Parathyroid adenoma (tissue), 2 donors: Measurements from ENCODE around the gene PROB1.

Experiments
- H2AFZ ChIP-seq: fragments of 300-600 bp; sonication (generic); one replicate; pipeline ENCODE4 v1.7.0; 2017; ENCODE audit warnings: antibody characterized with exemption, mild to moderate bottlenecking
- H3K27ac ChIP-seq: fragments of 300-600 bp; sonication (generic); one replicate; pipeline ENCODE4 v1.7.0; 2017
- H3K27me3 ChIP-seq: fragments of 300-600 bp; sonication (generic); one replicate; pipeline ENCODE4 v1.7.0; 2017; ENCODE audit warnings: low read length; ENCODE audit not compliant: control insufficient read depth, insufficient read depth
- H3K36me3 ChIP-seq: fragments of 300-600 bp; sonication (generic); one replicate; pipeline ENCODE4 v1.7.0; 2017; ENCODE audit warnings: low read length; ENCODE audit not compliant: control insufficient read depth, insufficient read depth
- H3K4me1 ChIP-seq: fragments of 300-600 bp; sonication (generic); one replicate; pipeline ENCODE4 v1.7.0; 2017; ENCODE audit warnings: control low read depth
- H3K4me2 ChIP-seq: fragments of 300-600 bp; sonication (generic); one replicate; pipeline ENCODE4 v1.7.0; 2017; ENCODE audit warnings: low read length
- H3K4me3 ChIP-seq: fragments of 300-600 bp; sonication (generic); one replicate; pipeline ENCODE4 v1.7.0; 2017; ENCODE audit warnings: low read depth, low read length
- H3K79me2 ChIP-seq: fragments of 300-600 bp; sonication (generic); one replicate; pipeline ENCODE4 v1.7.0; 2017; ENCODE audit warnings: control low read depth
- H3K9ac ChIP-seq: fragments of 300-600 bp; sonication (generic); one replicate; pipeline ENCODE4 v1.7.0; 2017; ENCODE audit warnings: mild to moderate bottlenecking
- H3K9me3 ChIP-seq: fragments of 300-600 bp; sonication (generic); one replicate; pipeline ENCODE4 v1.7.0; 2017; ENCODE audit warnings: low read length; ENCODE audit not compliant: control insufficient read depth
- CTCF ChIP-seq: fragments of 300-600 bp; sonication (generic); IDR thresholded peaks from one replicate; pipeline ENCODE4 v1.7.0; 2017; ENCODE audit warnings: antibody characterized with exemption, mild to moderate bottlenecking
- donor health status: primary hyperparathyroidism.

Gene PROB1

GRCh38 chr5:139416651-139417050 lies 21.7 kb upstream of the PROB1 start:
- Histone ChIP-seq H3K9me3 (no peaks in the 10 kb centered on the region), H3K9ac (no peak overlapping the region), H3K36me3 (no peaks in the 10 kb centered on the region), H3K27ac (no peak overlapping the region), H3K4me2 (no peak overlapping the region), H3K27me3 (no peaks in the 10 kb centered on the region), H2AFZ (no peak overlapping the region), H3K4me1 (no peaks in the 10 kb centered on the region), H3K79me2 (no peaks in the 10 kb centered on the region), H3K4me3 (no peak overlapping the region)
- no peak for TF ChIP-seq CTCF

- H2AFZ ChIP-seq = no peak overlapping the region
- H3K4me3 ChIP-seq = no peak overlapping the region
- no peak for TF ChIP-seq CTCF
- H3K27me3 ChIP-seq = no peaks in the 10 kb centered on the region
- H3K36me3 ChIP-seq = no peaks in the 10 kb centered on the region
- no peak overlapping the region for H3K9ac ChIP-seq
- H3K27ac ChIP-seq = no peak overlapping the region
- no peak overlapping the region for H3K4me2 ChIP-seq
- no peaks in the 10 kb centered on the region for H3K4me1 ChIP-seq
- H3K9me3 ChIP-seq = no peaks in the 10 kb centered on the region
- no peaks in the 10 kb centered on the region for H3K79me2 ChIP-seq
Measured at GRCh38 chr5:139415869-139416268, 21.0 kb upstream of the PROB1 start.

GRCh38 chr5:139415221-139415861 lies 20.4 kb upstream of the PROB1 start:
- H3K36me3 ChIP-seq = no peaks in the 10 kb centered on the region
- TF ChIP-seq CTCF = no peak
- no peaks in the 10 kb centered on the region for H3K9me3 ChIP-seq
- H3K4me1 ChIP-seq = no peaks in the 10 kb centered on the region
- no peak overlapping the region for H3K4me3 ChIP-seq
- no peaks in the 10 kb centered on the region for H3K27me3 ChIP-seq
- no peak overlapping the region for H3K27ac ChIP-seq
- no peaks in the 10 kb centered on the region for H3K79me2 ChIP-seq
- no peak overlapping the region for H3K9ac ChIP-seq
- H3K4me2 ChIP-seq = no peak overlapping the region
- H2AFZ ChIP-seq = no peak overlapping the region

- Histone ChIP-seq H3K79me2 (no peaks in the 10 kb centered on the region), H3K9ac (no peak overlapping the region), H3K27ac (no peak overlapping the region), H3K4me3 (no peak overlapping the region), H3K27me3 (no peaks in the 10 kb centered on the region), H3K4me1 (no peaks in the 10 kb centered on the region), H3K4me2 (no peak overlapping the region), H3K9me3 (no peaks in the 10 kb centered on the region), H2AFZ (no peak overlapping the region), H3K36me3 (no peaks in the 10 kb centered on the region)
- no peak for TF ChIP-seq CTCF
Measured at GRCh38 chr5:139414581-139415130, 19.8 kb upstream of the PROB1 start.

- H3K36me3 ChIP-seq = no peaks in the 10 kb centered on the region
- H3K4me3 ChIP-seq = no peak overlapping the region
- TF ChIP-seq CTCF = no peak
- H3K4me2 ChIP-seq = no peak overlapping the region
- H3K9me3 ChIP-seq = no peaks in the 10 kb centered on the region
- no peak overlapping the region for H2AFZ ChIP-seq
- peaks cover 3% of the 10 kb centered on the region for H3K4me1 ChIP-seq
- H3K9ac ChIP-seq = no peak overlapping the region
- no peak overlapping the region for H3K27ac ChIP-seq
- H3K79me2 ChIP-seq = no peaks in the 10 kb centered on the region
- H3K27me3 ChIP-seq = no peaks in the 10 kb centered on the region
Measured at GRCh38 chr5:139413963-139414362, 19.1 kb upstream of the PROB1 start.
